IMR-90 (cell line): ENCODE data around the gene MAML3. TPM values are rescaled to one million over a fixed set of nuclear protein-coding genes. Genes with fewer than 3 reads are reported as not detected.

Experiments
- ATAC-seq: fragments of 200-7000 bp; cut with Tn5 transposase; 2 replicates; pipeline ENCODE4 v1.9.1; 2020; ENCODE audit warnings: low read depth, mild to moderate bottlenecking, moderate library complexity
- BruUV-seq: library from RNA; stranded (reverse); fragments of 400-500 nt; replicated peaks from 2 replicates; lab custom pipeline; 2021; lab: Mats Ljungman, UMichigan
- CTCF ChIA-PET: fragments of 300-600 bp; formaldehyde crosslinking; extraction: SDS; loops from one replicate; lab custom pipeline; 2021; ENCODE audit warnings: antibody characterized with exemption; lab: Yijun Ruan, JAX
- POLR2A ChIA-PET: fragments of 300-600 bp; sonication (Branson Sonifier 250); formaldehyde crosslinking; loops from one replicate; lab custom pipeline; 2022; ENCODE audit warnings: antibody characterized with exemption; ENCODE audit not compliant: unreplicated experiment; lab: Charles Lee
- DNase-seq: peaks from one replicate; pipeline ENCODE4 v3.0.0; 2013
- H2AFZ ChIP-seq: replicated peaks from 2 replicates; pipeline ENCODE3; 2013; ENCODE audit warnings: low read length, mild to moderate bottlenecking; ENCODE audit not compliant: poor library complexity
- H2AK5ac ChIP-seq: 2 replicates; pipeline ENCODE4 v1.6.1; 2013; ENCODE audit warnings: low read depth, low read length, inconsistent platforms
- H2AK9ac ChIP-seq: replicated peaks from 2 replicates; pipeline ENCODE3; 2013; ENCODE audit warnings: mild to moderate bottlenecking, low read depth, low read length, moderate library complexity; ENCODE audit not compliant: poor library complexity
- H2BK120ac ChIP-seq: 2 replicates; pipeline ENCODE4 v1.6.1; 2013; ENCODE audit warnings: low read depth, low read length, inconsistent platforms
- H2BK15ac ChIP-seq: 3 replicates; pipeline ENCODE4 v1.6.1; 2013; ENCODE audit warnings: low read depth, low read length, inconsistent platforms
- H2BK20ac ChIP-seq: 2 replicates; pipeline ENCODE4 v1.6.1; 2013; ENCODE audit warnings: low read depth, mild to moderate bottlenecking, inconsistent platforms, low read length, moderate library complexity
- H2BK5ac ChIP-seq: 2 replicates; pipeline ENCODE4 v1.6.1; 2013; ENCODE audit warnings: mild to moderate bottlenecking, low read depth, low read length, inconsistent platforms; ENCODE audit not compliant: poor library complexity, severe bottlenecking
- H3K14ac ChIP-seq: replicated peaks from 2 replicates; pipeline ENCODE4 v1.6.1; 2013; ENCODE audit warnings: low read depth, low read length, inconsistent platforms
- H3K18ac ChIP-seq: 2 replicates; pipeline ENCODE4 v1.6.1; 2013; ENCODE audit warnings: low read depth, low read length, control low read depth
- H3K23ac ChIP-seq: 2 replicates; pipeline ENCODE4 v1.6.1; 2013; ENCODE audit warnings: low read depth, low read length, inconsistent platforms
- H3K27ac ChIP-seq: 2 replicates; pipeline ENCODE4 v1.5.1; 2013; ENCODE audit warnings: mild to moderate bottlenecking, control low read depth, low read length; ENCODE audit not compliant: insufficient read depth
- H3K27me3 ChIP-seq: 2 replicates; pipeline ENCODE4 v1.6.1; 2013; ENCODE audit warnings: low read length; ENCODE audit not compliant: control insufficient read depth, insufficient read depth
- H3K36me3 ChIP-seq: 2 replicates; pipeline ENCODE4 v1.6.1; 2013; ENCODE audit warnings: low read length, mixed read lengths; ENCODE audit not compliant: control insufficient read depth, insufficient read depth
- H3K4ac ChIP-seq: 2 replicates; pipeline ENCODE4 v1.6.1; 2013; ENCODE audit warnings: low read depth, low read length, inconsistent platforms
- H3K4me1 ChIP-seq: 2 replicates; pipeline ENCODE4 v1.6.1; 2013; ENCODE audit warnings: low read length, mixed read lengths; ENCODE audit not compliant: control insufficient read depth, insufficient read depth
- H3K4me2 ChIP-seq: 2 replicates; pipeline ENCODE4 v1.6.1; 2013; ENCODE audit warnings: low read depth, mild to moderate bottlenecking, control low read depth, low read length, moderate library complexity
- H3K4me3 ChIP-seq: 2 replicates; pipeline ENCODE4 v1.5.1; 2013; ENCODE audit warnings: low read depth, mild to moderate bottlenecking, control low read depth, low read length, moderate library complexity; ENCODE audit not compliant: insufficient read depth
- H3K56ac ChIP-seq: 2 replicates; pipeline ENCODE4 v1.6.1; 2013; ENCODE audit warnings: low read length, inconsistent platforms; ENCODE audit not compliant: insufficient read depth; ENCODE audit errors: extremely low read depth
- H3K79me1 ChIP-seq, 2 experiments: 2 replicates each; pipeline ENCODE4 v1.6.1; 2013; ENCODE audit warnings: low read length in 2 of 2, inconsistent platforms in 1 of 2, low read depth in 1 of 2
- H3K9ac ChIP-seq: 2 replicates; pipeline ENCODE4 v1.6.1; 2013; ENCODE audit warnings: low read depth, low read length, control low read depth
- H3K9me1 ChIP-seq: 2 replicates; pipeline ENCODE4 v1.6.1; 2013; ENCODE audit warnings: low read length, inconsistent platforms; ENCODE audit not compliant: insufficient read depth
- H3K9me3 ChIP-seq: 2 replicates; pipeline ENCODE4 v1.6.1; 2013; ENCODE audit warnings: low read length; ENCODE audit not compliant: control insufficient read depth, insufficient read depth
- H4K20me1 ChIP-seq: 2 replicates; pipeline ENCODE4 v1.6.1; 2013; ENCODE audit warnings: low read length, inconsistent platforms; ENCODE audit not compliant: insufficient read depth
- H4K5ac ChIP-seq: 2 replicates; pipeline ENCODE4 v1.6.1; 2013; ENCODE audit warnings: mild to moderate bottlenecking, low read depth, low read length, control low read depth
- H4K8ac ChIP-seq, 2 experiments: 2 replicates each; pipeline ENCODE4 v1.6.1; 2013; ENCODE audit warnings: low read depth in 2 of 2, low read length in 2 of 2, control low read depth in 1 of 2, inconsistent platforms in 1 of 2
- H4K91ac ChIP-seq: 2 replicates; pipeline ENCODE4 v1.6.1; 2013; ENCODE audit warnings: low read depth, low read length, inconsistent platforms; ENCODE audit not compliant: insufficient read depth
- CTCF ChIP-seq: conservative IDR thresholded peaks from 2 replicates; pipeline ENCODE4 v1.5.1; 2012; ENCODE audit warnings: mild to moderate bottlenecking, low read depth, low read length, improper control_type of control experiment
- NFE2L2 ChIP-seq: fragments of 150-350 bp; IDR thresholded peaks from 2 replicates; pipeline ENCODE4 v1.6.1; 2016; ENCODE audit warnings: low read depth, mild to moderate bottlenecking, low read length
- RAD21 ChIP-seq: IDR thresholded peaks from 2 replicates; pipeline ENCODE4 v1.6.1; 2012; ENCODE audit warnings: low read length, improper control_type of control experiment
- WGBS, 2 experiments: methylation state at CpG; one replicate each; pipeline versions ENCODE4 v1.1.5 to v1.1.7; 2013; ENCODE audit warnings: missing lambda C conversion rate in 2 of 2; ENCODE audit not compliant: insufficient read length in 1 of 2; ENCODE audit errors: extremely low coverage in 2 of 2; 5-methylcytosine and 5-hydroxymethylcytosine counted together
- dilution Hi-C: fragments of 300-500 bp; cut with HindIII; formaldehyde crosslinking; loops from one replicate; pipeline ENCODE4 v1.14.3; 2018; ENCODE audit warnings: low sequenced_read_pairs; ENCODE audit not compliant: unreplicated experiment
- in situ Hi-C: fragments of 300-500 bp; cut with MboI; formaldehyde crosslinking; loops from 3 replicates; pipeline ENCODE4 v1.14.3; 2019; ENCODE audit warnings: low sequenced_read_pairs, inconsistent platforms, mixed read lengths
- intact Hi-C: fragments of 100-400 bp; cut with micrococcal nuclease; formaldehyde crosslinking; loops from 2 replicates; pipeline ENCODE4 v1.10.0; 2022
- polyA plus RNA-seq, 3 experiments: library from polyadenylated mRNA; depleted of rRNA; stranded (reverse); fragments of >200 nt; gene quantifications; 2 replicates each; pipeline ENCODE4 v1.2.3, GENCODE V29; 2012; ENCODE audit warnings: low replicate concordance in 1 of 3
- total RNA-seq: library from RNA; depleted of rRNA; stranded (reverse); fragments of >200 nt; gene quantifications from 2 replicates; pipeline ENCODE4 v1.2.3, GENCODE V29; 2012

MAML3 gene
- total and polyA plus RNA-seq, 2 of the 4 experiments (the other 2 are of a cell fraction): 0.90 to 1.7 TPM

- Histone ChIP-seq H3K56ac (no peak overlapping the region), H2BK15ac (0 out of 3 replicates have a peak overlapping the region, but pooled peaks have one; percentile 5), H3K4me1 (peaks cover 9% of the 10 kb centered on the region), H3K9me1 (peaks cover 3% of the 10 kb centered on the region; the same call in 1 of the 2 replicates), H3K27me3 (no peaks in the 10 kb centered on the region), H2BK5ac (no peak overlapping the region), H4K8ac (no peak overlapping the region; a peak in 1 of 4 replicates), H4K20me1 (no peaks in the 10 kb centered on the region), H2BK120ac (peak overlapping the region; percentile 6; the same call in 1 of the 2 replicates), H2AK9ac (peak overlapping the region; percentile 57), H3K14ac (no peak overlapping the region), H4K91ac (no peak overlapping the region), H3K4me3 (no peak overlapping the region), H2BK20ac (no peak overlapping the region), H3K4ac (no peak overlapping the region; the same call in 1 of the 2 replicates), H4K5ac (no peak overlapping the region), H3K9me3 (no peaks in the 10 kb centered on the region), H3K79me1 (peaks cover 3 to 14% of the 10 kb centered on the region in 2 experiments; a peak in 1 of 4 replicates), H2AFZ (no peak overlapping the region), H3K27ac (no peak overlapping the region), H3K36me3 (no peaks in the 10 kb centered on the region), H3K18ac (no peak overlapping the region), H2AK5ac (peak overlapping the region; percentile 5; the same call in 1 of the 2 replicates), H3K9ac (no peak overlapping the region), H3K4me2 (0 out of 2 replicates have a peak overlapping the region, but pooled peaks have one; percentile 80), H3K23ac (no peak overlapping the region)
- no TSS peak for BruUV-seq
- in situ Hi-C loops (loop anchor here (10.0 kb wide), 1 partner anchor 105 kb away; the partner anchor contains the start of gene MAML3), dilution Hi-C loops (no loop called here), intact Hi-C loops (loop anchor here (2.0 to 5.0 kb wide), 3 partner anchors 203 to 393 kb away; no protein-coding TSS in a partner anchor)
- ATAC-seq: no peak
- POLR2A ChIA-PET: no interaction called here
- DNase-seq: peak; percentile 48
- CTCF ChIA-PET: interaction anchor here (1.0 kb wide), 1 partner anchor 113 kb away, joined by 3 read pairs; no protein-coding TSS in a partner anchor
- TF ChIP-seq NFE2L2 (no peak), RAD21 (peak; percentile 25; the same call in 1 of the 2 replicates), CTCF (peak; percentile 24; the same call in 1 of the 2 replicates)
- WGBS, 2 experiments: no CpG with 5 or more reads among the region's 8 CpGs
Measured at GRCh38 chr4:140049849-140050637, 103.9 kb downstream of the MAML3 start.
